Right renal pelvis (tissue), 4 donors: Measurements from ENCODE around the gene CLEC18C. TPM values are rescaled to one million over a fixed set of nuclear protein-coding genes. Genes with fewer than 3 reads are reported as not detected.
"Not testable (repeated sequence)": the region's sequence is repeated elsewhere in the genome, so short reads cannot be mapped to it uniquely, and the experiment has no call there.

Experiments used
- DNase-seq, 4 donors: peaks; one replicate each; pipeline ENCODE4 v3.0.0-alpha.2; 2013; ENCODE audit warnings: low read depth in 4 of 4, low spot score in 3 of 4, missing footprints in 1 of 4
- polyA plus RNA-seq, 4 donors: library from polyadenylated mRNA; unstranded; fragments of 120-200 nt; gene quantifications; one replicate each; pipeline ENCODE4 v1.2.1, GENCODE V29; 2013; ENCODE audit not compliant: insufficient read length in 4 of 4

CLEC18C gene
- polyA plus RNA-seq, 4 donors: 43.0 to 76.2 (median 49.4) TPM

GRCh38 chr16:70204010-70204409 is 30.4 kb downstream of the CLEC18C start:
- not testable (repeated sequence) for DNase-seq

- DNase-seq: not testable (repeated sequence)
Observed at GRCh38 chr16:70204668-70205405, 31.2 kb downstream of the CLEC18C start.

GRCh38 chr16:70206382-70206781 is 32.8 kb downstream of the CLEC18C start:
- DNase-seq: not testable (repeated sequence)

GRCh38 chr16:70218586-70218985 is 45.0 kb downstream of the CLEC18C start:
- DNase-seq: not testable (repeated sequence)

- DNase-seq: not testable (repeated sequence)
Observed at GRCh38 chr16:70222574-70222973, 49.0 kb downstream of the CLEC18C start.

- not testable (repeated sequence) for DNase-seq
Observed at GRCh38 chr16:70223216-70223615, 49.6 kb downstream of the CLEC18C start.

GRCh38 chr16:70223971-70224513 is 50.5 kb downstream of the CLEC18C start:
- not testable (repeated sequence) for DNase-seq

- DNase-seq: not testable (repeated sequence)
Observed at GRCh38 chr16:70224645-70225044, 51.1 kb downstream of the CLEC18C start.

- DNase-seq: not testable (repeated sequence)
Observed at GRCh38 chr16:70225430-70225829, 51.8 kb downstream of the CLEC18C start.

GRCh38 chr16:70226024-70226423 is 52.4 kb downstream of the CLEC18C start:
- DNase-seq: not testable (repeated sequence)

- DNase-seq: not testable (repeated sequence)
Observed at GRCh38 chr16:70231831-70232230, 58.2 kb downstream of the CLEC18C start.

Other genes starting within 250 kb of the CLEC18C start
- gene CLEC18A, start 222.5 kb upstream of the CLEC18C start, polyA plus RNA-seq: 10 to 100 TPM; 58.1 to 93.1 (median 62.5) TPM
- gene PDPR, start 59.5 kb upstream of the CLEC18C start, polyA plus RNA-seq: 10 to 100 TPM; 26.7 to 49.5 (median 36.4) TPM
- 10 to 100 TPM; 12.8 to 18.2 (median 15.6) TPM for gene EXOSC6, start 78.2 kb downstream of the CLEC18C start, polyA plus RNA-seq
- gene AARS1, start 115.7 kb downstream of the CLEC18C start, polyA plus RNA-seq: 10 to 100 TPM; 81.8 to 89.9 (median 86.1) TPM
- 10 to 100 TPM; 35.6 to 43.6 (median 39.1) TPM for gene DDX19B, start 125.4 kb downstream of the CLEC18C start, polyA plus RNA-seq
- 10 to 100 TPM; 45.1 to 52.6 (median 48.2) TPM for gene DDX19A, start 173.1 kb downstream of the CLEC18C start, polyA plus RNA-seq